Fibroblast of skin of right biceps (primary cell): ENCODE results near the gene ZNF496.
A peak's percentile ranks its signal among the peaks of the same experiment; 100 is the strongest.
"Not testable (repeated sequence)": the region's sequence is repeated elsewhere in the genome, so short reads cannot be mapped to it uniquely, and the experiment has no call there.

Experiments
- DNase-seq: peaks from one replicate; pipeline ENCODE4 v3.0.0-alpha.2; 2013

The ZNF496 gene

GRCh38 chr1:247358920-247359319, 27.3 kb upstream of the ZNF496 start:
- DNase-seq: no peak

DNA sequence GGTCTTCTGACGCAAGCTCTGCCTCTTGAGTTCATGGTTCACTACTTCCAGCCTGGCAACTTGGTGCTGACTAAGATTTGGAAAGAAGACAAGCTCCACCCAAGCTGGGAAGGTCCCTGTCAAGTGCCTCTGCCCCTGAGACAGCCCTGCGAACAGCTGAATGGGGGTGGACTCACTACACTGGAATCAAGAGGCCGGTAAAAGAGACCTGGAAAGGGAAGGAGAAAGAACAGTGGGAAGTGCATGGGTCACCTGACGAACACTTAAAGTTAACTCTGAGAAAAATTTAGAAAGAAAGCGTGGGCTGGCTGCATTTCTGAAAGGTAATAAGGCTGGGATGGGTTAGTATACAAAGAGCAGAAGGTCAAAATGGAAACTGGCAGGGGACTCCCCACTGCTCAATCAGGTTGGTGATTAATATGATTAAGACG, 26.1 kb upstream of the ZNF496 start:
- no peak for DNase-seq

DNA sequence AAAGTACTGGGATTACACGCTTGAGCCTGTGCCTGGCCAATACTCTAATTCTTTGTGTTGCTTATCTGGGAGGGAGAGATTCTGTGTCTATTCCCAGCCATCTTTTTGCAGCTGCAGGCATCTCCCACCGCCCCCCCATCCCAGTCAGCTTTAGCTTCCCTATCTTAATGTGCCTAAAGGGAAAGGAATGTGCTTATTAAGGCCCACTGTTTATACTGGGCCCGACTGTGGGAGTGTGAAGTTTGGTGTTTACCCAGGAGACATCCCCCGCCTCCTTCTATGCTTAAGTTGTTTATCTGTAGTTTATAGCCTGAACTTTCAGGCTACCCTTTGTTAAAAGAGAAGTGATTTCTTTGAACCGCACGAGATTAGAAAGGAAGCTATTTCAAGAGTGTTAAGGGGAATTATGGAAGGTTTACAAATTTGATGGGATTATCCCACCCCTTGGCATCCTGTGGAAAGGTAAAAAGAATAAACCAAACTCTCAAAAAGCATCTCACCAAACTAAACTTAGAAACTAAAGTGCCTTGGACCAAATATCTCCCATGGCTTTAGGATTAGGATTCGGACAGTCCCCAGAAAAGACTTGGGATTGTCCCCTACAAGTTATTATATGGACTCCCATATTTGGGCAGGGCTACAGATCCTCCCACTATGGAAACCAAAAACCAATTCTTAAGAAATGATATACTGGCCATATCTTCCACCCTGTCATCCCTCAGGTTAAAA, 25.5 kb upstream of the ZNF496 start:
- peak; percentile 44 for DNase-seq

DNA sequence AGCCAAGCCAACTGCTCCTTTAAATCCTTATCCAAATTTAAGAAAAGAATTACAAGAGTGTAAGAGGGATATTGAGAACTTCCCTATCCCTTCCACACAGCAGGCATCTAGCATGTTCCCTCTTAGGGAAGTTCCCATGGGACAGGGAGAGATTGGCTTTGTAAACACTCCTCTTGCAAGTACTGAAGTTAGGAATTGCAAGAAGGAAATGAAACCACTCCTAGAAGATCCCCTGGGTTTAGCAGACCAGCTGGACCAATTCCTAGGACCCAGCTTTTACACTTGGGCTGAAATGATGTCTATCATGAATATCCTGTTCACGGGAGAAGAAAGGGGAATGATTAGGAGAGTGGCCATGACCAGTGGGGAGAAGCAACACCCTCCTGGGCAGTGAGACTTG, 23.5 kb upstream of the ZNF496 start:
- DNase-seq: not testable (repeated sequence)

- DNase-seq: no peak
Measured at GRCh38 chr1:247352175-247352574, 20.5 kb upstream of the ZNF496 start.

- no peak for DNase-seq
Measured at GRCh38 chr1:247350587-247350986, 18.9 kb upstream of the ZNF496 start.

DNA sequence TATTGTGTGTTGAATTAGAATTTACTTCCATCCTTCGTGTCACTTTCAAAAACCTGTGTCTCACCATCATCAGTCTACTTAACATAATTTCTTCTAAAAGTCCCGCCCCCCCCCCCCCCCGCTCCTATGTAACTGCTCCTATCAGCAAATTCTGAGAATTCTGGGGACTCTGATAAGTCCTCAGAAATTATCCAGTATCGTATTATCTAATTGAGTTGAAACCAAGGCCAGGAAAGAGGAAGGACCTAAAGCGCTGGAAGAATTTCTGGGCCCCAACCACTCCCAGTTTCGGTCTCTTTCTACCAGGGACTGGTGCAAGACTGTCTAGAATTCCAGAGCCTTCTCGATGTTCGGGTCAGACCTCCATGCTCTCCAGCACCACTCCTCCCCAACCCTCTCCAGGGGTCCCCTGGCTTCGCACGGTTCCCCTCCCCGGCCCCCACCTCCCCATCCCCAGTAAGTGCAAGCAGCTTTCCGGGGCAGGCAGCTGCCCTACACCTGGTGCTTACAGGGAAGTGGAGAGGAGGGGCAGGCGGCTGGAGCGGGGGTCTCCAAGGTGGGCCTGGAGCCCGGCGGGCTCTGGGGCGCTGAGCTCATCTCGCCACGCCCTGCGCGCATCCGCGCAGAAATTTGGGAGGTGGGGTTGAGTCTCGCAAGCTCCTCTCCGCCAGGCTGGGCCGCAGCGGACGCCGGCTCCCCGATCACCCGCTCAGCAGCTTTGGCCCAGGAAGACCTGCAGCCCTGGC, 16.0 kb upstream of the ZNF496 start:
- DNase-seq: no peak

DNA sequence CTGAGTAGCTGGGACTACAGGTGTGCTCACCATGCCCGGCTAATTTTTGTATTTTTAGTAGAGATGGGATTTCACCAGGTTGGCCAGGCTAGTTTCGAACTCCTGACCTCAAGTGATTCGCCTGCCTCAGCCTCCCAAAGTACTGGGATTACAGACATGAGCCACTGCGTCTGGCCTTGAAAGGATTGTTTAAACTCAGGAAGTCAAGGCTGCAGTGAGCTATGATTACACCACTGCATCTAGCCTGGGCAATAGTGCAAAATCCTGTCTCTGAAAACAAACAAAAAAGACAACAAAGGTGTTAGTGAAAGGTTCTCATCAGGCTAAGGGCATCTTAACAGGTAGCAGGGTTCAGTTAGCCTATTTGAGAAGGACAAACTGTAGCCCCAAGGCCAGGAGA, 14.2 kb upstream of the ZNF496 start:
- no peak for DNase-seq

DNA sequence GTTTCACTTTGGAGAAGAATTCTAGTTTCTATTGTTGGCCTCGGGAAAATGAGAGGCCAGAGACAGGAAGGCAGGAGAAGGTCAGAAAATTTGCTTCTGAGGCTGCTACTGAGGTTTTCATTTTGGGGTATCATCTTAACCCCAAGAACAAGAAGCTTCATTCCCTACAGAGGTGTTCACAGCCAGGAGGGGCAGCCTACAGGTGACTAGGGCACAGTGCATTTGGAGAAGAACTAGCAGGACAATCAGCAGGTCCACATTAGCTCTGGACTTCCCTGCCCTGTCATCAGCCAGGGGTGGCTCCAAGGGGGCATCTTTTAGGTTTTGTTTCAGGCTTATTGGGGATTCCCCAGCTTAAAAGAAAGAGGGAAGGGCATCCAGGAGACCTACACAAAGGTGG, 12.1 kb upstream of the ZNF496 start:
- DNase-seq: no peak

GRCh38 chr1:247338723-247339275, 7.1 kb upstream of the ZNF496 start:
- peak; percentile 63 for DNase-seq

DNA sequence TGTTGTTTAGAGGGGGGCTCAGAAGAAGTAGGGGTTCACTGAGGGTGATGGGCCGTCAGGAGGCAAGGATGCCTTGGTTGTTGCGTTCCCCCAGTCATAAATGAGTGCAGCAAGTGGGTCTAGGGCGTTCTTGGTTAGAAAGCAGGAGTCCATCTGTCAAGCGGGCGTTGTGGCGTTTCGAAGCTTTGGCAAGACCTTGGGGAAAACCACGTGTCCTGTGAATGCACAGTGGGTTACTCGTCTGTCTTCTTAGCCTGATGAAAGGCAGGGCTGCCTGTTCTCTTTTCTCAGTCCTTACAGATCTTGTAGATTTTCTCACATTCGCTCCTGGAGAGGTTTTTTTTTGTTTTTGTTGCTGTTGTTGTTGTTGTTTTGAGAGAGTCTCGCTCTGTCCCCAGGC, 6.3 kb upstream of the ZNF496 start:
- no peak for DNase-seq

DNA sequence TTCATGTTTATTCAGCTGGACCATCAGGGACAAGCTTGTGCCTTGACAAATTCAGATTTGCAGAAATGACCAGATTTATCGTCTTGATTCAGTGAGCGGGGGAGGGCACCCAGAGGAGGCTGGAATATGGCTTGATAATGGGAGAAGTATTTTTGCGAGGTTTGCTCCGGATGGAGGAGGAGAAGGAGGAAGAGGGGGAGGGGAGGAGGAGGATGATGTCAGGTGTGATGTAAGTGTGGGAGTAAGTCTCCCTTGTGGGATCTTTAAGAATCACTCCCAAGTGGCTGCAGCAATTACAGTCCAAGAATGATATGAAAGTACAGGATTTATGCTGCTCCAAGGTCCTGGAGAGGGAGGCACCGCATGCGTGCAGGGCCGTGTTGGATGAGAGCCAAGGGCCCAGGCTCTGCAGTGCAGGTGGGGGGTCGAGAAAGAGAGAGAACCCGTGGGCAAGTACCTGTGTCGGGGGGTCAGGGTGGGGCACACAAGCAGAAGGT, 5.6 kb upstream of the ZNF496 start:
- DNase-seq: peak; percentile 64

- no peak for DNase-seq
Measured at GRCh38 chr1:247336390-247336789, 4.7 kb upstream of the ZNF496 start.

GRCh38 chr1:247335882-247336281, 4.2 kb upstream of the ZNF496 start:
- peak; percentile 23 for DNase-seq

DNA sequence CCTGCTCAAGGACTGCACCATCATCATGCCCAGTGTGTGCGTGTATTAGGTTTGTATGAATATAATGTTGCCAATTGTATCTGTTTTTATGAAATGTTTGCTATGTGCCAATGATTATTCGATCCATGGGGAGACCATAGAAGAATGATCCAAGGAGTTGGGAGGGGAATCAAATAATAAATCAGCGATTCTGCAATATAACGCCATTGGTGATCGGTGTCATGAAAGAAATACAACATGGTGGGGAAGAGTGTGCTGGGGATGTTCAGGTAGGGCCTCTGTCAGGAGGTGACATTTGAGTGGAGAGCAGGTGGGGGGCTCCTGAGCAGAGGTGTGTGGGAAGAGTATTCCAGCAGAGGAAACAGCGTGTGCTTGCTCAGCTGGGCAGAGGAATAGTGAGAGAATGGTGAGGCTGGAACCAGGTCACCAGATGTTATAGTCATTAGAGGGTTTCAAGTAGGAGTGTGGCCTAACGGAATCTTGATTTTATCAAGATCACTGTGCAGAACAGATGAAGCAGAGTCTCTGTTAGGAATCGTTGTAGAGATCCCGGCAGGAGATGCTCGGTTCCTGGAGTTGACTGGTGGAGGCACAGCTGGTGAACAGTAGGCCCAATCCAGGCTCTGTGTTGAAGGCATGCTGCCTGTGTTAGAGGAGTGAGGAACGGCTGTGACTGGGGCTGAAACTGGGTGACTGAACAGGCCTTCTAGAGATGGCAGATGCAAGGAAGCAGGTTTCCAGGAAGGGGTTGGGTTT, 2.9 kb upstream of the ZNF496 start:
- DNase-seq: no peak

DNA sequence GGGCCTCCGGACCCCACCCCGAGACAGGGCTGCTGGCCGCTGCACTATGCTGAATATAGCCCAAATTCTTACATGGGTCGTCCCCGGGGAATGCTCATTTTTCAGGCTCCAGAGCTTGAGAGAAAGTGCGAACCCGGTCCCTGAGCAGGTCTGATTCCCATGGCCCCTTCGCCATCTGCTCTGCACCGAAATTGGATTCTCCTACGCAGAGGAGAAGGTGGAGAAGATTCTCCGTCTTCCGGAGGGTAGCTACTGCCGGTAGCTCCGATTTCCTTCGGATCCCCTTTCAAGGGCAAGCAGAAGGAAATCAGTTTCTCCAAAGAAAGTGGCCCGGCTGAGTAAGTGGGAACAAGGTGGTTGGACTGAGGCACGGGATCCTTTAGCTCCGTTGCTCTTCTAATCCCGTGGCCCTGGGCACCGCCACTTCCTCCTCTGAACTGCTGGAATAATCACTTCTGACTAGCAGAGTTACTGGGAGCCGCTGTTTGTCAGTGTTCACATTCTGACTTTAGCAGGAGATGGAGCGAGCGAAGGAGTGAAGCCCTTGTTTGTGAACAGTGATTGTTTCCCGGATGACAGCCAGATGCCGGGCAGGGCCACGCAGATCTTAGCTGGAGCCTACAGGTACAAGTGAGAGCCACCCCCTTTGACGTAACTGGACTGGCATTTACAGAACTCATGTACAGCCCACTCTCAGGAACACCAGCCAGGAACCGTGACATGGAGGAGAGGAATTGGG, 1.1 kb upstream of the ZNF496 start:
- DNase-seq: peak; percentile 31

- DNase-seq: peak; percentile 61
Measured at GRCh38 chr1:247332215-247332622, 552 bp upstream of the ZNF496 start.

- DNase-seq: peak; percentile 79
Measured at GRCh38 chr1:247331172-247331524, 519 bp downstream of the ZNF496 start.

- DNase-seq: no peak
Measured at GRCh38 chr1:247330548-247331171, 1.0 kb downstream of the ZNF496 start.

DNA sequence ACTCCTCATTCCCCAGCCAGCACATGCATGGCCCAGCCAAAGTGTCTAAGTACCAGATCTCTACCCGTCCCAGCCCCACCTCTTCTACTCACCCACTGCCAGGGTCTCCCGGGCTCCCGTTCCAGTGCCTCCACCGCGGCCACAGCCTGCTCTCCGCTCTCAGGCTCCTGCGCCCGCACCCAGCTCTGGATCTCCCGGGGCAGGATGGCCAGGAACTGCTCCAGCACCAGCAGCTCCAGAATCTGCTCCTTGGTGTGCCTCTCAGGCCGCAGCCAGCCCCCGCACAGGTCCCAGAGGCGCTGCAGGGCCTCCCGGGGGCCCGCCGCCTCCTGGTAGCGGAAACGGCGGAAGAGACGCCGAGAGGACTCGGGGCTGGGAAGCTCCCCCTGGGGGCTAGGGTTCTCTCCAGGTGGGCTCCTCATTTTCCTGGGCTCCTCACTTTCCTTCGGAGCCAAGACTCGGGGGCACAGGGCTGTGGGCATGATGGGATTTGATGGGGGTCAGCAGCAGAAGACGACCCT, 2.5 kb downstream of the ZNF496 start:
- DNase-seq: no peak

DNA sequence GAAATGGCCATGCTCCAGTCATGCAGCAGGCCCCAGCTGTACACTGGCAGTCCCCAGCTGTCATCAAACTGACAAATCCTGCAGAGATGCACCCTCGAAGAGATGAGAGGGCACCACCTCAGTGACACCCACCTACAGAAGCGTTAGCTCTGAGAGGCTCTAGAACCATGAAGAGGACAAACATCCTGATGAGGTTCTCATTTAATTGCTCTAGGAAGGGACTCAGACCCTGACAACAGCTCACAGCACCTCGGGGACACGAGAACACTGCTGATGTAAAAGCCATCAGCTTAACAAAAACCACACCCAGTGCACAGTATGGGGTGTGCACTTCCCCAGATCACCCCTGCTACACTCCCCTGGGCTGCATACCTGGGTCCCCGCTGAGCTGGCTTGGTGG, 3.4 kb downstream of the ZNF496 start:
- no peak for DNase-seq
